Renal cortical epithelial cell (primary cell): Measurements from ENCODE around the gene XRRA1. TPM values are rescaled to one million over a fixed set of nuclear protein-coding genes. Genes with fewer than 3 reads are reported as not detected.
"Not testable (repeated sequence)": the region's sequence is repeated elsewhere in the genome, so short reads cannot be mapped to it uniquely, and the experiment has no call there.

Source experiments
- DNase-seq: peaks from one replicate; pipeline ENCODE4 v3.0.0-alpha.2; 2011; ENCODE audit warnings: low read depth
- total RNA-seq: library from RNA; depleted of rRNA; stranded (reverse); fragments of >200 nt; gene quantifications from 2 replicates; pipeline ENCODE4 v1.2.3, GENCODE V29; 2014

Gene XRRA1
- total RNA-seq, 1 donor from 2014 or later, result 37.0 TPM

GRCh38 chr11:74826901-74827300, 122.0 kb downstream of the XRRA1 start:
- DNase-seq, result no peak

DNA sequence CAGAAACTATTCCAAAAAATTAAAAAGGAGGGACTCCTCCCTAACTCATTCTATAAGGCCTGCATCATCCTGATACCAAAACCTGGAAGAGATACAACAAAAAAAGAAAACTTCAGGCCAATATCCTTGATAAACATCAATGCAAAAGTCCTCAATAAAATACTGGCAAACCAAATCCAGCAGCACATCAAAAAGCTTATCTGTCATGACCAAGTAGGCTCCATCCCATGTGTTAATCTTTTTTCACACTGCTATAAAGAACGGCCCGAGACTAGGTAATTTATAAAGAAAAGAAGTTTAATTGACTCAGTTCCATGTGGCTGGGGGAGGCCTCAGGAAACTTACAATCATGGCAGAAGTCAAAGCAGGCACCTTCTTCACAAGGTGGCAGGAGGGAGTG, 123.3 kb downstream of the XRRA1 start:
- DNase-seq, result not testable (repeated sequence)

DNA sequence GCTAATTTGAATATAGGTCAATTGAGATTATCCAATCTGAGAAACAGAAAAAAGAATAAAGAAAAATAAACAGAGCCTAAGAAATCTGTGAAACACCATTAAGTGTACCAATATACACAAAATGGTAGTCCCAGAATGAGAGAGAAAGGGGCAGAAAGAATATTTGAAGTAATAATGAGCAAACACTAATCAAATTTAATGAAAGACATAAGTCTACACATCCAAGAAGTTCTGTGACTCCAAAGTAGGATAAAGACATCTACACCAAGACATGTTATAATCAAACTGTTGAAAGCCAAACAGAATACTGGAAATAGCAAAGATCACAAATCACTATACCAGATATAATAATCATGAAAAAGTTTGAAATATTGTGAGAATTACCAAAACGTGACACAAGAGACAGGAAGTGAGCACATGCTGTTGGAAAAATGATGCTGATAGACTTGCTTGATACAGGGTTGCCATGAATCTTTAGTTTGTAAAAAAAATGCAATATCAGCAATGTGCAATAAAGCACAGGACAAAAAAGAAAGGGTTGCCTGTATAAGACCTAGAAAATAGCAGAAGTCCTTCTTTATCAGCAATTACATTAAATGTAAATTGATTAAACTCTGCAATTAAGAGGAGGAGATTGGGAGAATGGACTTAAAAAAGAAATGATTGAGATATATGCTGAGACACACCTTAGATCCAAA, 124.5 kb downstream of the XRRA1 start:
- DNase-seq, result no peak

DNA sequence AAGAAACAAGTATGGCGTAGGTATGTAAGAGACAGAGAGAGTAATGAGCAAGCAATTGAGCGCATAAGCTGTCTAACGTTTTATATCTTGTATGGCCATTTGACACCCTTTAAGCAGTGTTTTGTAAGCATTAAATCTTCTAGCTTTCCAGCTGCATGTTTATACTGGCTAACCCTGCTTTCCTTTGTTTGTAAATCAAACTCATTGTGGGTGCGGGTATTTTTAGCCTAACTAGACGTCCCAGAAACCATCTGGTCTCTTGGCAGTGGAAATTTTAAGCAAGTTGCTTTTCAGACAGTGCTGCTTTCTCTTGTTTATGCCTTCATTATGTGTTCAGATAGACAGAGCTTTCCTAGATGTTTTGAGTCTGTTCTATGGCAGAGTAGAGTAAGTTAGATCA, 126.7 kb downstream of the XRRA1 start:
- DNase-seq, result no peak

DNA sequence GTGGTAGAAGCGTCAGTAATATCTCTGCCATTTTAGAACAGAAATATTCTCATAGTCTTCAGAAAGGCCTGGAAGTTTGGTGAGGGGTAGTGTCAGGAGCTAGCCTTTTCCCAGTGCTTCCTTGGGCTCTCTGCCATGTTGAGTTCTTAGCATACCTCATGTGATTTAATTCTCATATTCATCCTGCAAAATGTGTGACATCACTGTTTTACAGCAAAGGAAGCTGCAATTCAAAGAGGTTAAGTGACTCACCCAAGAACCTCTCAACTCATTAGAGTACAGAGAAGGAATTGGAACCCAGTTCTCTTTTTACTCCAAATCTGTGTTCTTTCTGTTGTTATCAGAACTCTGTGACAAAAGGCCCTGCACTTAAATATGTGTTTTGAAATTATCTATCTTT, 128.1 kb downstream of the XRRA1 start:
- DNase-seq, result peak; percentile 54

- DNase-seq, result no peak
These were observed 129.5 kb downstream of the XRRA1 start for GRCh38 chr11:74819400-74819799.

GRCh38 chr11:74818283-74818946, 130.5 kb downstream of the XRRA1 start:
- DNase-seq, result no peak

DNA sequence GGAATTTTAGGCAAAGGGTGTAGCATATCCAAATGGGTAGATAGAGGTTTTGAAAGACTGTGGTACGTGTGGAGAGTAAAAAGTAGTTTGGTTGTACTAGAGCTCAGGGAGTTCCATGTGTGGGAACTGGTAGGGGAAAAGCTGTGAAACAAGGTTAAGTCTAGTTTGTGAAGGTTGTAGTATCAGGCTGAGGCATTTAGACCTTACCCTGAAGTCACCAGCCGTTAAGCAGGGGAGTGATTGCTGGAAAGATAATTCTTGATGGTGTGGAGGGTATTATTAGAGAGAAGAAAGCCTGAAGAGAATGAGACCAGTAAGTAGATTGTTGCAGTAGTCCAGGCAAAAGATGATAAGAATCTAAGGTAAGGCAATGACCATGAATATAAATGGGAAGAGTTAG, 132.2 kb downstream of the XRRA1 start:
- DNase-seq, result no peak

- peak; percentile 7 for DNase-seq
These were observed 132.9 kb downstream of the XRRA1 start for GRCh38 chr11:74815966-74816365.

DNA sequence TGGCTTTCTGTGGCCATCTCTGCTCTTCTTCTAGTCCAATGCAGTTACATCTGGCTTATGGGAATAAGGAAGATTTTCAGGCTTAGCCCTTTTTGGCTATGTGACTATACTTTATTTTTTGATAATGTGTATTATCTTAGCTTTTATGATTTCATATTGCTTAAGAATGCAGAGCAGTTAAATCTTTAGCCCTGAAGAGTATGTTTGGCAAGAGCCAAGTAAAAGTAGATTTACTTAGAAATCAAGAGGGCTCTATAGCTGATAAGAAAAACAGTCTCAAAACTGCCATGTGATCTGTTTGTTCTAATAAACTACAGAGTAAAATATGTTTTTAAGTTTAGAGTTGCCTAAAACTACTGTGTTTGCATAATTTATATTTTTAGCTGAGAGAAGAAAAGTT, 139.1 kb downstream of the XRRA1 start:
- DNase-seq, result no peak

GRCh38 chr11:74806267-74806666, 142.6 kb downstream of the XRRA1 start:
- no peak for DNase-seq

DNA sequence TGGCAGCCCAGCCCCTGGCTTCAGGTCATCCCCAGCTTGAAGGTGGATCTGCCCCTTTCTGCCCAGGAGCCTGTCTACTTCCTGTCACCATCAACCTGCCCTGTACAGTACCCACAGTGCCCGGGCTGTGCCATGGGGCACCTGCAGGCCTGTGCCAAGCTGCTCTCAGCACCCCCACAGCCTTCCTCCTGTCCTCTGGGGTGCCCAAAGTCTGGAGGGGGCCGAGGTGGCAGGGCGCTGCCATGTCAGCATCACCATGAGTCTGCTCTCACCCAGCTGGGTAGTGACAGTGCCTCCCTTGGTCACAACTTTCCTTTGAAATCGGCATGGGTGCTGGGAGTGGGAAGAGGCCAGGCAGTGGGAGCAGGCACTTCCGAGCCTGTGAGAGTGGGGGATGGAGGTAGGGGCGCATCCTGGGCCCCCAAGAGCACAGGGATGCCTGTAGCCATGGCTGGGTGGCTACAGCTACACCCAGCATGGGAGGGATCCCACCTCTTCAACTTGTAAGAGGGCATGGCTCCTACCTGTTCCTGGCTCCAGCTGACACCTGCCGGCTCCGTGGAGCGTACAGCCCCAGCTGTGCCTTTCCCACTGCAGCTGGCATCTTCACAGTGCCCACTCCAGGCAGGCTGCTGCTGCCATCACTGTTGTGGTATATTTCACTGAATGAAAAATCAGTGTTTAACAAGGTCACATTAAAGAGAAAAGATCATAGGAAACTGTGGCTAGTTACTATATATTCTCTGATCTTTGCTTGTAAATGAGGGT, 157.4 kb downstream of the XRRA1 start:
- no peak for DNase-seq

Other genes starting within 250 kb of the XRRA1 start
- gene CHRDL2, start 217.7 kb downstream of the XRRA1 start, total RNA-seq, result not detected in 2 replicates
- gene RNF169, start 200.2 kb downstream of the XRRA1 start, total RNA-seq, result 16.7 and 18.2 TPM in 2 replicates
- 17.0 and 46.3 TPM in 2 replicates for gene SPCS2, start 175 bp upstream of the XRRA1 start, total RNA-seq
- gene NEU3, start 39.8 kb upstream of the XRRA1 start, total RNA-seq, result 9.9 and 18.4 TPM in 2 replicates
- under 0.01 TPM in 1 of 2 replicates, not detected in the other for gene OR2AT4, start 147.8 kb upstream of the XRRA1 start, total RNA-seq
- gene SLCO2B1, start 202.0 kb upstream of the XRRA1 start, total RNA-seq, result 4.2 and 60.3 TPM in 2 replicates